Measurements from ENCODE around the gene PAQR9.
A peak's percentile ranks its signal among the peaks of the same experiment; 100 is the strongest.

Gene PAQR9

DNA sequence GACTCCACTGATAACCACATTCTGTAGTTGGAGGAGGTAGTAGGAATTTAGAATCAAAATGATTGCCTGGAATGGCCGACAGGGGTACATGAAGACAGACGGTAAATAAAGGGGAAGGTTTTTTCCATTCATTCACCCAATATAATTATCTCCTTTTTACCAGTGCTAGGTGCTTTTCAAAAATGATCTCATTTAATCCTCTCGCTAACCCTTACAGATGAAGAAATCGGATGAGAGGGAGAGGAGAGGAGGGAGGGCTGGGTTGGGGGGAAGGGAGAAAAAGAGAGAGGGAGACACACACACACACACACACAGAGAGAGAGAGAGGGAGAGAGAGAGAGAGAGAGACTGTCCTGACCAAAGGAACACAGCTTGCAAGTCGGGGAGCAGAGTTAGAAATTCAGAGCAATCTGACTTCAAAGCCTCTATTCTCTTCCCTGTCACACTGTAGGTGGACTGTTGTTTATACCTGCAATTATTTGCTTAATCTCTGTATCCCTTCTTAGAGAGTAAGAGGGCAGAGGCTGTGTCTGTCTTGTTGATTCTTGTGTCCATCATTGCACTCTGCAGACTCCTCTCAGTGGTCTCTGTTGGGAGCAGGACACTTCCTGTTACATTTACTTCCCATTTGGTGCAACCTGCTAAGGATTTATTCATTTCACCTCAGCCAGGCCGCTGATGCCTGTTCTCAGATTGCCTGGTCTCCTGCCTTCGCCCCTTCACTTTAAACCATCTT lies 18.7 kb upstream of the PAQR9 start:
- DNase-seq (ENCODE audit: low read depth, low spot score) = no peak

DNA sequence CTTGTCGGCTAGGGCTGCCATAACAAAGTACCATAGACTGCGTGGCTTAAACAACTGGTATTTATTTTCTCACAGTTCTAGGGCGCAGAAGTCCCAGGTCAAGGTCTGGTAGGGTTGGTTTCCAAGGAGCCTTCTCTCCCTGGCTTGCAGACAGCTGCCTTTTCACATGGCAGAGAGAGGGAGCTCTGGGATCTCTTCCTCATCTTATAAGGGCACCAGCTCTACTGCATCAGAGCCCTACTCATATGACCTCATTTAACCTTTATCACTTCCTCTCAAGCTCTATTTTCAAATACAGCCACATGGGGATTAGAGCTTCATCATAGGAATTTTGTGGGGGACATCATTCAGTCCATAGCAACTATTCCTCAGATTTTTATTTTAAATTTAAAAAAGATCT lies 17.6 kb upstream of the PAQR9 start:
- DNase-seq (ENCODE audit: low read depth, low spot score) = no peak

DNA sequence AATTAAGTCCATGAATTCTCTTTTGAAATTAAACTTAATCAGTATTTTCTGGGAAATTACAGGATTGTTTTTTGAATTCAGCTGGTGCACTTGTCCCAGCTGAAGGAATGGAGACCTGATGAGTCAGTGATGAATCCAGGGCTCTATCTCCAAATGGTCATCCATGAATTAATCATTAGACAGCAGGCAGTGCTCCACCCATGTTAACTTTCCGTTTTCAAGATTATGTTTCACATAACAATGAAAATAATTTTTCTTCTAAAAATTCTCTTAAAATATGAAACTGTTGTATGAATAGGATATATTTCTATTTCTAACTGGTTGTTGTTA lies 13.9 kb upstream of the PAQR9 start:
- DNase-seq (ENCODE audit: low read depth, low spot score) = no peak

DNA sequence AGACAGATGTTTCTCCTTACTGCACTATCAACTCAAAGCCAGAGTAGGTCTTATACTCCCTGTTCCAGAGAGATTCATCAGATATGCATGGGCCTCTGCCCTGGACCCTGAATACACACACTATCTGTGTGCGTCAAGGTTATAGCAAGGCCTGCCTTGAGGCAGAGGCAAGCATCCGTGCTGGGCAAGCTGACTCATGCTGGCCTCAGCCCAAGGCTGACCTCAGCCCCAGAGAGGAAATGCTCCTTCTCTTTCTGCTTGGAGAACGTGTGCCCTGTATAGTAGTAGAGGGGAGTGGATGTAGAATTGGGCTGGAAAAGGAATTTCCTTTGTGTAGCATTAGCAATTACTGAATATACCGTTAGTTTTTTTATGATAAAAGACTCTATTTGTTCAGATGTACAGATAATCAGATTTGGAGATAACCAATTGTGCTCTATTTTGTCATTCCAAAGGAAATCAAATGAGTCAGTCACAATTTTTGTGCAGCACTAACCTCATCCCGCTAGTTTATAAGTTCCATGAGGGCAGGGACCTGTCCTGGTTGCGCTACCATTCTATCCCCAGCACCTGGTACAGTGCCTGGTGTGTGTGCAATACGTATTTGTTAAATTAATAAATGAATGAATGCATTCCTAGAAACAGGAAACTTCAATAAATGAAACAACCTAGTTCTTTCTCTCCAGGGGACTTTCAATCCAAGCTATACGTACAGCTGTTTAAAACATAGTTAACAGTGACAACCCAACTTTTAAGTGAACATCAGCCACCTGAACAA lies 13.3 kb upstream of the PAQR9 start:
- DNase-seq (ENCODE audit: low read depth, low spot score) = peak; percentile 57

DNA sequence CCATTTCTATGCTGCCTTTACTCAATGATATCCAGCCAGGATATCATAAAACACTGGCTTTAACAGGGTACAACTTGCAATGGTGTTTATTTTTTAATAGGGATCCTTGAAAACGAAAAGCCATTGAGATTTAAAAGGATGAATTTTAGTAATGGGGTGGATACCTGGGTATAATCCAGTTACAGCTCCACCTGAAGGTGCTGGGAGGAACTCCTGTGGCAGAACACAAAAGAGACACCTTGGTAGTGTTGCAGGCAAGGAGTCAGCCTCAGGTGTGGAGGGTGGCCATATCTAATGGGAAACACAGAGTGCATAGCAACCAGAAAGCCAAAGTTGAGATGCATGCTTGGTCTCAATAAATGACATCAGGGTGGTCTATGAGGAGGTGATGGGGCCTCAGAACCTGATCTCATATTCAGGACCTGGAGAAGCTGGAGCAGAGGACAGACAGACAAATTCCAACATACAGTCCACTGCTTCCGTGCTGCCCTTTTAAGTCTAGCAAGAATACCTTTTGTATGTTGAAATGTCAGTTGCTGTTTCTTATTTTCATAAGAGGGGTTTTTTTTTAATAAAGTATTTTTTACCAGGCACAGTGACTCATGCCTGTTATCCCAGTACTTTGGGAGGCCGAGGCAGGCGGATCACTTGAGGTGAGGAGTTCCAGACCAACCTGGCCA lies 12.0 kb upstream of the PAQR9 start:
- no peak for DNase-seq (ENCODE audit: low read depth, low spot score)

DNA sequence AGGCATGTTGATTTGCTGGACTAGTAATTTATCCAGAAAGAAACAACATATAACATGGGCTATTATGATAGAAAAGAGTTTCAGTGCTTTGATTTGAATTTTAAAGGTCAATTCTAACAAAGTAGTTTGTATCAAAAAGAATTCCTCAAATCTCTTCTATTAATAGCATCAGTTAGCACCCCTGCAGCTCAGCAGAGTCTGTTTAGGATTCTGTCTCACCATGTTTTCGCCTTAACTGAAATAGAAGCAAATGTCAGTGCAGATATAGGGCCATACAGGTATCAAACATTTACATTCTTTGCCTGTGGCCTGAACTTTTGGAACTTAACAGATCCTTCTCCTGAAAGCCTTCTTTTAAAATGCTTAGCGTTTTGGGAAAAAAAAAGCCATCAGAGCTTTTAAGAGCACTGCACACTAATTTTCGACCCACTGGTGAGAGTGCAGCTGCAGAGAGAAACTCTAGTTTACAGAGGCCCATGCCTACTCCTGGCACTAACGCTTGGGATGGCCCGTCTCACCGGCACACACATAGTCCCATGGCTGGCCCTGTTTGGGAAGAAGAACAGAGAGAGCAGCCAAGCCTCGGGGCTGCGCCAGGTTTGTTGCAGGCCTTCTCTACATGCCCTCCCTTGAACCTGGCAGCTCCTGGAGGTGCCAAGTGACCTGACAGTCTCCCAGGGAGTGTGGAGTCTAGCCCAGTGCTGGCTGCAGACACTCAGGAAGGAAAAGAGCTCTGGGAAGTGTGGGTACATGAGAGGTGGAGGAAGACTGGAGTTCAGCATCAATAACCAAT lies 9.9 kb upstream of the PAQR9 start:
- DNase-seq (ENCODE audit: low read depth, low spot score) = no peak

DNA sequence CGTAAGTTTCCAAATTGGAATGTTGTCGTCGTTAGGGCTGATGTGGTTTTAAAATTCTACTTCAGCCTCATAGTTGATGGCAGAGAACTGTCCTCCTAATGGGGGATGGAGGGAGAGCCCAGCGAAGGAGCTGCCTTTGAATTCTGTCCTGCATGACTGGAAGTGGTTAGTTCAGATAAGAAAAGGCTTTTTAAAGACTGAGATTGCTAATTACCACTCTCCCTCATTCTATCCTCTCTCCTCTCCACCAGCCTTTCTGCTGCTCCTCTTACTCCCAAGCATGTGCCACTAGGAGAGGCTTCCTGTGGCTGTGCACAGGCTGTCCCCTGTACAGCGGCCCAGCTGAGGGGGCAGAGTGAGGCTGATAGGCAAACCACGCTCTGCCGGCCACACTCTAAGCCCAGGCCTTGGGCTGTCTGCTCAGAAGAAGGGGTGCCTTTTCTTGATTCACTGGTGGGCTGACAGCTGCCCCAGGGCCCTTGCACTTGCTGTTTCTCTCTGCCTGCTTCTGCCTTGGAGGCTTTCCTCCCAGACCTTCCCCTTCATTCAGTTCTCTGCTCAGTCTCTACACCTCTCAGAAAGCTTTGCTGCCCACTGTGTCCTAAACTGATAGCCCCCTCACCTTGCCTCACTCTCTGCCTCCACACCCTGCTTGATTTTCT lies 8.7 kb upstream of the PAQR9 start:
- DNase-seq (ENCODE audit: low read depth, low spot score) = no peak

DNA sequence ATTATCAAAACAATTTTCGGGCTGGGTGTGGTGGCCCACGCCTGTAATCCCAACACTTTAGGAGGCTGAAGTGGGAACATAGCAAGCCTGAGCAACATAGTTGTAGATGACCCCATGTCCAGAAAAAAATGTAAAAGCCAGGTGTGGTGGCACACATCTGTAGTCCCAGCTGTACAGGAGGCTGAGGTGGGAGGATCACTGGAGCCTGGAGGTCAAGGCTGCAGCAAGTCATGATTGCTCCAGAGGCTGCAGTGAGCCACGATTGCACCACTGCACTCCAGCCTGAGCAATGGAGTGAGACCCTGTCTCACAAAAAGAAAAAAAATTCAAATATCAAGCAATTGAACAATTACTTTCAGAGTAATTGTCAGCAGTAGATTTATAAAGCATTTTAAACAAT lies 8.0 kb upstream of the PAQR9 start:
- no peak for DNase-seq (ENCODE audit: low read depth, low spot score)

DNA sequence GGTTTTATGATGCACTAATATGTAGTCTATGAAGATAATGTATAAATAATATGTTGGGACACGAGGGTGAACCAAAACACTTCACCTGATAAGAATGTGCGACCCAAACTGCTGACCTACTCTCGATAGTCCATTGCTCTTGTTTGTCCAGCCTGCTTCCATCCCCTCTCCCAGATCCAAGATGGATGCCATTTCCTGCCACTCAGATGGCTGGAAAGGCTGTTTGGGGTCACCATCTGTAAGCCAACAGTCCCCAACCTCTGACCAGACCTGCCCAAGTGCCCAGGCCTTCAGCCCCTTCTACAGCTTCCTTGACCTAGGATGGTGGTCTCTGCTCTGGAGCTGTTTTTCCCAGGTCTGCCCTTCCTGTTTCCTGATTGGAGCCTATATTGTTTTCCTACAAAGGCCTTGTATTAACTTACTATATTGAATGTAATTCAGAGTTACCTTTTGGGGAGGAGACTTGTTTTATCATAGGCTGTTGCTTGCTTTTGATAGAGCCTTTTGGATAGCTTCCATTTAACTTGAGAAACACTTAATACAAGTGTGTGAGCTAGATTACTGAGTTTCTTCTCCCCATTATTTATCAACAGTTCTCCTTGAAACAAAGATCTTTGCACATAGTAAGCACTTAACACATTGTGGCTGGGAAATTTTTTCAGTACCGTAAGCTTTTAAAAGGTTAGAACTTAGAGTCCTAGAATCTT lies 5.0 kb upstream of the PAQR9 start:
- DNase-seq (ENCODE audit: low read depth, low spot score) = no peak

DNA sequence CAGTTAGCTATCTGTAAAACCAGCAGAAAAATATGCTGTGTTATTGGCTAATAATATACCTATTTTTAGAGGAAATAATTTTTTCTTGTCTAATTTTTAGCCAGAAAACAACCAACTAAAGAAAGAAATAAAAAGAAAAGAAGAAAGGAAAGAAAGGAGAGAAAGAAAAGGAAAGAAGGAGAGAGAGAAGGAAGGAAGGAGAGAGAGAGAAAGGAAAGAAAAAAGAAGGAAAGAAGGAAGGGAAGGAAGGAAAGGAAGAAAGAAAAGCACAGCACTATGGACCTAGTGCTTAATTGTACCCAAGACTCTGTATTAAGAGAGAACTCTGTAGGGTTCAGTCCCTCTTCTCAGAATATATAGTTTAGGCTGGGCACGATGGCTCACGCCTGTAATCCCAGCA lies 3.3 kb upstream of the PAQR9 start:
- no peak for DNase-seq (ENCODE audit: low read depth, low spot score)

DNA sequence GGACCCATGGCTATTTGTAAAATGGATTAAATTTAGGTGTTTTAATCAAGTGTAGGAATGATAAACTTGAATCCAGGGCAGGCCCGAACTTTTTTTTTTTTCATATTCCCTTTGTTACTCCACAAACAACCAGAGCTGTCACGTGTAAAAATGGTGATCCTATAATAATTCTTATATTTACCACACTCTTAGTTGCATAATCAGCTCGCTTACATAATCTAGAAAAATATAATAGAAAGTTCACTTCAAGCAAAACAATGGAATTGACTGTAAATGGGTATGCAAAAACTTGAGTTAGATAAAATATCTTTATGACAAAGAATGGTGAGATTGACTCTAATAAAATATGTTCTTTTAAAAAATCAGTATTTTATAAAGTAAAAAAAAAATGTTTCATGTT lies 2.1 kb upstream of the PAQR9 start:
- no peak for DNase-seq (ENCODE audit: low read depth, low spot score)

DNA sequence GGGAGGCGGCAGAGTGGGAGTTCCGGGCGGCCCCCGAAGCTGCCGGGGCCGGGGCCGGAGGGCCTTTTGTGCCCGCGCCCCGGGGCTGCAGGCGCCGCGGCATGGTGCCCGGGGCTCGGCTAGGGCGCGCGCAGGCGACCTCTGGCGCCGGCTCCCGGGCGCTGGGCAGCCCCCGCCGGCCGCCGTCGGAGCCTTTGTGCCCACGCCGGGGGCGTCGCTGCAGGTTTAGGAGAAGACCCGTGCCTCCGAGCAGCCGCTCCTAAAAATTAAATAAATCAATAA lies 299 bp downstream of the PAQR9 start:
- DNase-seq (ENCODE audit: low read depth, low spot score) = peak; percentile 54

DNA sequence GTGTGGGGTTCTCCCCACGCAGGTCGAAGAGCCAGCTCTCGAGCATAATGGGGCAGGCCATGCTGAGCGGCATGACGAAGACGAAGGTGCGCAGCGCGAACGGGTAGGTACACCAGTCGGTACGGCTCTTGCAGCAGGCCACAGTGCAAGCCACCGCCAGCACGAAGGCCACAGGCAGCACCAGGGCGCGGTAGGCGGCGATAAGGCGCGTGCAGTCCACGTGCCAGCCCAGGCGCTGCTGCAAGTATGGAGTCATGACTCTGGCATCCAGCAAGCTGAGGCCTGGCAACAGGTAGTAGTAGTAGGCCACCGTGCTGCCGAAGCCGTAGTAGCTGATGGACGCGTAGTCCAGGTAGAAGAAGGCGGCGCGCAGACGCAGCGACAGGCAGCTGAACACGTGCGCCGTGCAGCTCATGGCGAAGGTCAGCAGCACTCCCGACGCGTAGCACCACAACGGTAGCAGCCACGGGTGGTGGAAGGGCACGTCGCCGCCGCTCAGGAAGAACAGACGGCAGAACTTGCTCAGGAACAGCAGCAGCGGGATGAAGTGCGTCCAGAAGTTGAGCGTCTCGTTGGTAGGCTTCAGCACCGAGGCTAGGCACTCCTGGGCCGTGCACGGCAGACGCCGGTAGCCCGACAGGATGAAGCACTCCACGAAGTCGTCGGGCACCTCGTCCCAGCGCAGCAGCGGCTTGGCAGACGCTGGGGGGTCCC lies 797 bp downstream of the PAQR9 start:
- peak; percentile 56 for DNase-seq (ENCODE audit: low read depth, low spot score)

DNA sequence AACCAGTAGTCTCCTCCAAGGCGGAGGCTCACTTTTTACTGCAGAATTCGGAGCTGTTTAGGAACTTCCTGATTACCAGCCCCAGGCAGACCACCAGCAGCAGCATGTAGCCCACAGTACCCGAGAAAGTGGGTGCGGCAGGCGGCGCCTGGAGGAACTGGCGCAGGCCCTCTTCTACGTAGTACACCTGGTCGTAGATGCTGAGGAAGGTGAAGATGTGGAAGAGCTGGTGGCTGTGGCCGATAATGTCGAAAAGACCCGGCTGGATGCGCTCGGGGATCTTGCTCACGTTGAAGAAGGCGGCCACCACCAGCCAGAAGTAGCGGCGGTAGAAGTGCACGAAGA lies 1.3 kb downstream of the PAQR9 start:
- DNase-seq (ENCODE audit: low read depth, low spot score) = no peak

DNA sequence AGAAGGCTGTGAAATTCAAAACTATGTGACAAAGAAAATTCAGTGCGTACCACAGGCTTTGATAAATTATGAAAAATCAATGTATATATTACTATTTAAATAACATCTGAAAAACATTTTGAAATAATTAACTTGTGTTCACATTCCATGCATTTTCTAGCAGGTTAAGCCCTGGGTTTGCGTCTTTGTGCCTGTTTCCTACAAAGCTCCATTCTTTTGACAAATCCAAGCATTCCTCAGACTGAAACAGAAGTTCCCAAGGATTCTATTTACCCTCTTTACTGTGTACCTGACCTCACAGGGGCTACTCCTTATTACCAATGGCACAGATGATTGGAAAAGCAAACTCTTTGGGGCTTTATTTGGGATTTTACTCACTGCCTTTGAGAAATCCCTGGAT lies 1.9 kb downstream of the PAQR9 start:
- DNase-seq (ENCODE audit: low read depth, low spot score) = no peak

DNA sequence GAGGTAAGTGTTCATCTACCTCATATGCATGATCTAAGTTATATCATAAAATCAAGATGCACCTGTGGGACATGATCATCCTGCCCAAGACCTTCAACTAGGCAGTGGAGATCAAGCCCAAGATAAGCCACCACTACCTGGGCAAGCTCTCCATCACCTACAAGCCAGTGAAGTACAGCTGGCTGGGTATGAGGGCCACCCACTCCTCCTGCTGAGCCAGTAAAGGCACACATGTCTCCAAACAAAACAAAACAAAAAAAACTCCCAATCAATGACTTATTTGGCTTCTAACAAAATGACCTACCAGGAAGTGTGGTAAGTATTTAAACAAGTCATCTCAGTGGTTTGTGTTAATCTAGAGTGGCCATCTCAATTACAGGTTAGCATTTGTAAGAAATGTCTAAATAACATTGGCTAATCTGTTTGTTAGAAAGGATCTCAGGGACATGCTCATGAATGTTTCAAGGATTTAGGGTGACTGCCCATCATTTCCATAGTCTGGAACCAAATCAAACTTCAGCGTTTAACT lies 3.1 kb downstream of the PAQR9 start:
- DNase-seq (ENCODE audit: low read depth, low spot score) = no peak

DNA sequence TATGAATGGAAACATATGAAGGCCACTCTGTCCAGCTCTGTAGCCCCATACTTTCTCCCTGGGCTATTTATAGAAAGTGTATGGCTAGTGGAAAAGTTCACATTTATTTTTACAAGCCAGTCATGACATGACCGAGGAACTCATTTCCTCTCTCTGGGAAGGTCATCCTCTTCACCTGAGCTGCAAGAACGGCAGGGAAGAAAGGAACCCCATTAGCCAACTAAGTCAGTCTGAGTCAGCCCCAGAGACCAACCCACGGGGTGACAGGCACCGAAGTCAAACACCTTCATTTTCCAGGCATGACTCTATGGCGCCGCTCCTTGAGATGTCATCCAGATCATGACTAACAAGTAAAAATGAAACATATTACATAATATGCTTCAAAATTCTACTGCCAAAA lies 4.8 kb downstream of the PAQR9 start:
- no peak for DNase-seq (ENCODE audit: low read depth, low spot score)

DNA sequence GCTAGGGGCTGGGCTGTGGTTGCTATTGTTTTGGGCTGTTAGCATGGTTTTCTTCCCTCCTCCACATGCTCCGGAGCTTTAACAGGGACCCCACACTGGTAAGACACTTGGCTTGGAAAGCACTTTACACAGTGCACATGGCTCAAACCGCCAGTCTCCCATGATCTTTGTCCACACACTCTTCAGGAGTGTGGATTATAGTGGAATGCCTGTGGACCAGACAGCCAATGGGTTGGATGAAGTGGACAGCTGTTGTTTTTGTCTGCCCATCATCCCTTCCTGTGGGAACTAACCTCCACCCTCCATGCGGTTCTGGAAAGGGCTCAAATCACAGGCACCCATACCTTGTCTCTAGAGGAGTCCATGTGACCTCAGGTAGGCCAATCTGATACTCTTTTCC lies 10.0 kb downstream of the PAQR9 start:
- DNase-seq (ENCODE audit: low read depth, low spot score) = no peak

DNA sequence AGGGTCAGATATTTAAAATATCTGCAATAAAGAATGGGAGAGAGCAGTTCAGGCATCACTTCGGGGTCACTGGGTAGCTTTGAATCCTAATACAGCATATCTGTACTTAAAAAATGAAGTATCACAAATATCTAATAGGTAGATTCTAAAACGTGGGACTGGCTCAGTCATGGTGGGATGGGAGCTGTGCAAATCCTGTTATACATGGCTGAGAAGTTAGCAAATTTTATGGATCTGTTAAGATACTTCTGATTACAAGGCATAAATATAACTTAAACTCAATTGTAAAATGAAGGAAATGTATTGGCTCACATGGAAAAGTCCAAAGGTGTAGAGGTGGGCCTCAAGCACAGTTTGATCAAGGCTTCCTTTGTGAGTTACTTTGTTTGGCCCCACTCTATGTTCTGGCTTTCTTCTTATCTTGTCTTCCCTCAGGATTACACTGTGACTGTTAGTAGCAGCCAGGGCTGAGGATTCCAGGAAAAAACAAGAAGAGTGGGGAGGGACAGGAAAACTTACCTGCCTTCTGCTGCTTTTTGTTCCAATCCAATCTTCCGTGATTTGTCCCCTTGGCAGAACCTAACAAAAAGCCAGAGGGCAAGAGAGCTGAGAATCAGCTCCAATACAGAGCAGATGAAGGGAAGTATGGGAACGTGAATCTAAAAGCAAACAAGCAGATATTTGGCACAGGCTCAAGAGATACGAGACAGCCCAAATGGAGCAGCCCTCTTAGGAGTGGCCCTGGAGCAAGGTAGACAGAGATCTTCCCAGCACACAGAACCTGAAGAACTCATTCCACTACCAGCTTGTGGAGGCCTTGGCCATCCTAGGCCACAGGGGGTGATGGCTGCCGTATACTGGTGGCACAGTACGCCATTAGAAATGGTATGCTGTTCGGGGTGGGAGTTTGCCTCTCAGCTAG lies 10.9 kb downstream of the PAQR9 start:
- DNase-seq (ENCODE audit: low read depth, low spot score) = no peak

Measured in ELF-1 (cell line).